Stimulated activated memory B cell treated with anti-CD40 and anti-IgM and Interleukin-4, amounts not matched to agents 10 μg/mL and 1 μg/mL and 100 μg/mL, for 72 hours (primary cell): ENCODE results near the gene DENND4A.
"Not testable (repeated sequence)": the region's sequence is repeated elsewhere in the genome, so short reads cannot be mapped to it uniquely, and the experiment has no call there.

Source experiments
- ATAC-seq: fragments of 150-1000 bp; cut with Tn5 transposase; 2 replicates; pipeline ENCODE4 v1.10.0; 2021
- H3K27ac Mint-ChIP-seq: one replicate; pipeline ENCODE4 v1.8.0; 2022; ENCODE audit warnings: mild to moderate bottlenecking, mixed read lengths
- H3K27me3 Mint-ChIP-seq: one replicate; pipeline ENCODE4 v1.8.0; 2022; ENCODE audit warnings: mixed read lengths
- H3K36me3 Mint-ChIP-seq: one replicate; pipeline ENCODE4 v1.8.0; 2022; ENCODE audit warnings: mixed read lengths
- H3K4me1 Mint-ChIP-seq: one replicate; pipeline ENCODE4 v1.8.0; 2022; ENCODE audit warnings: mixed read lengths
- H3K4me3 Mint-ChIP-seq: one replicate; pipeline ENCODE4 v1.8.0; 2022; ENCODE audit warnings: mild to moderate bottlenecking, moderate library complexity, mixed read lengths
- H3K9me3 Mint-ChIP-seq: one replicate; pipeline ENCODE4 v1.8.0; 2022; ENCODE audit warnings: mixed read lengths

Gene DENND4A

GRCh38 chr15:65761210-65761926, 30.7 kb downstream of the DENND4A start:
- H3K27ac Mint-ChIP-seq = peak overlapping the region; percentile 67

GRCh38 chr15:65759441-65759840, 32.7 kb downstream of the DENND4A start:
- peaks cover 15% of the 10 kb centered on the region for H3K36me3 Mint-ChIP-seq
- ATAC-seq = no peak
- no peak overlapping the region for H3K4me3 Mint-ChIP-seq
- H3K9me3 Mint-ChIP-seq = no peaks in the 10 kb centered on the region
- no peaks in the 10 kb centered on the region for H3K27me3 Mint-ChIP-seq
- no peak overlapping the region for H3K27ac Mint-ChIP-seq
- peaks cover 21% of the 10 kb centered on the region for H3K4me1 Mint-ChIP-seq

More at GRCh38 chr15:65761210-65761926, 30.7 kb downstream of the DENND4A start:
- Mint-ChIP-seq H3K36me3 (peaks cover 10% of the 10 kb centered on the region), H3K27me3 (no peaks in the 10 kb centered on the region), H3K4me1 (peaks cover 33% of the 10 kb centered on the region), H3K9me3 (no peaks in the 10 kb centered on the region), H3K4me3 (peak overlapping the region; percentile 34)
- no peak for ATAC-seq

- Mint-ChIP-seq H3K36me3 (peaks cover 15% of the 10 kb centered on the region), H3K4me3 (no peak overlapping the region), H3K27me3 (no peaks in the 10 kb centered on the region), H3K9me3 (no peaks in the 10 kb centered on the region), H3K4me1 (peaks cover 18% of the 10 kb centered on the region), H3K27ac (no peak overlapping the region)
- ATAC-seq = no peak
Measured at GRCh38 chr15:65758242-65758641, 33.9 kb downstream of the DENND4A start.

- H3K27ac Mint-ChIP-seq = peak overlapping the region; percentile 39
- H3K4me1 Mint-ChIP-seq = peaks cover 12% of the 10 kb centered on the region
- no peaks in the 10 kb centered on the region for H3K27me3 Mint-ChIP-seq
- H3K36me3 Mint-ChIP-seq = peaks cover 12% of the 10 kb centered on the region
- no peak overlapping the region for H3K4me3 Mint-ChIP-seq
- ATAC-seq = no peak
- no peaks in the 10 kb centered on the region for H3K9me3 Mint-ChIP-seq
Measured at GRCh38 chr15:65757256-65757655, 34.8 kb downstream of the DENND4A start.

GRCh38 chr15:65752151-65752700, 39.9 kb downstream of the DENND4A start:
- Mint-ChIP-seq H3K36me3 (peaks cover 44% of the 10 kb centered on the region), H3K4me3 (no peak overlapping the region), H3K9me3 (no peaks in the 10 kb centered on the region), H3K4me1 (peaks cover 14% of the 10 kb centered on the region), H3K27me3 (no peaks in the 10 kb centered on the region), H3K27ac (no peak overlapping the region)
- ATAC-seq = no peak

GRCh38 chr15:65751431-65751830, 40.7 kb downstream of the DENND4A start:
- ATAC-seq = no peak
- Mint-ChIP-seq H3K27ac (peak overlapping the region; percentile 10), H3K9me3 (no peaks in the 10 kb centered on the region), H3K36me3 (peaks cover 44% of the 10 kb centered on the region), H3K27me3 (no peaks in the 10 kb centered on the region), H3K4me1 (peaks cover 12% of the 10 kb centered on the region), H3K4me3 (no peak overlapping the region)

- no peak for ATAC-seq
- Mint-ChIP-seq H3K27me3 (no peaks in the 10 kb centered on the region), H3K4me3 (no peak overlapping the region), H3K36me3 (peaks cover 51% of the 10 kb centered on the region), H3K4me1 (peaks cover 18% of the 10 kb centered on the region), H3K27ac (no peak overlapping the region), H3K9me3 (no peaks in the 10 kb centered on the region)
Measured at GRCh38 chr15:65747265-65747664, 44.8 kb downstream of the DENND4A start.

- Mint-ChIP-seq H3K4me3 (no peak overlapping the region), H3K9me3 (no peaks in the 10 kb centered on the region), H3K36me3 (peaks cover 50% of the 10 kb centered on the region), H3K27ac (peak overlapping the region; percentile 8), H3K27me3 (no peaks in the 10 kb centered on the region), H3K4me1 (peaks cover 7% of the 10 kb centered on the region)
- ATAC-seq = no peak
Measured at GRCh38 chr15:65743637-65744252, 48.3 kb downstream of the DENND4A start.

GRCh38 chr15:65740148-65740547, 51.9 kb downstream of the DENND4A start:
- H3K4me3 Mint-ChIP-seq = no peak overlapping the region

GRCh38 chr15:65738649-65739048, 53.4 kb downstream of the DENND4A start:
- no peak for ATAC-seq
- H3K36me3 Mint-ChIP-seq = peaks cover 48% of the 10 kb centered on the region

More at GRCh38 chr15:65740148-65740547, 51.9 kb downstream of the DENND4A start:
- Mint-ChIP-seq H3K27ac (no peak overlapping the region), H3K4me1 (peaks cover 7% of the 10 kb centered on the region), H3K36me3 (peaks cover 56% of the 10 kb centered on the region), H3K27me3 (no peaks in the 10 kb centered on the region), H3K9me3 (no peaks in the 10 kb centered on the region)
- no peak for ATAC-seq

GRCh38 chr15:65733599-65733998, 58.5 kb downstream of the DENND4A start:
- not testable (repeated sequence) for H3K27ac Mint-ChIP-seq

More at GRCh38 chr15:65738649-65739048, 53.4 kb downstream of the DENND4A start:
- Mint-ChIP-seq H3K27me3 (no peaks in the 10 kb centered on the region), H3K27ac (no peak overlapping the region), H3K9me3 (no peaks in the 10 kb centered on the region), H3K4me1 (peaks cover 1% of the 10 kb centered on the region), H3K4me3 (no peak overlapping the region)

GRCh38 chr15:65732698-65733097, 59.4 kb downstream of the DENND4A start:
- Mint-ChIP-seq H3K4me1 (no peaks in the 10 kb centered on the region), H3K9me3 (no peaks in the 10 kb centered on the region), H3K4me3 (no peak overlapping the region), H3K27me3 (no peaks in the 10 kb centered on the region), H3K36me3 (peaks cover 33% of the 10 kb centered on the region), H3K27ac (no peak overlapping the region)
- no peak for ATAC-seq

More at GRCh38 chr15:65733599-65733998, 58.5 kb downstream of the DENND4A start:
- H3K27me3 Mint-ChIP-seq, H3K4me3 Mint-ChIP-seq, H3K4me1 Mint-ChIP-seq, H3K9me3 Mint-ChIP-seq, ATAC-seq: not testable (repeated sequence)
- peaks cover 31% of the 10 kb centered on the region for H3K36me3 Mint-ChIP-seq

- Mint-ChIP-seq H3K27me3 (no peaks in the 10 kb centered on the region), H3K9me3 (no peaks in the 10 kb centered on the region), H3K4me3 (no peak overlapping the region), H3K36me3 (peaks cover 27% of the 10 kb centered on the region), H3K27ac (no peak overlapping the region), H3K4me1 (no peaks in the 10 kb centered on the region)
- ATAC-seq = no peak
Measured at GRCh38 chr15:65731926-65732325, 60.2 kb downstream of the DENND4A start.

- H3K36me3 Mint-ChIP-seq = peaks cover 26% of the 10 kb centered on the region
Measured at GRCh38 chr15:65730549-65731172, 61.4 kb downstream of the DENND4A start.

GRCh38 chr15:65724464-65725215, 67.5 kb downstream of the DENND4A start:
- Mint-ChIP-seq H3K4me1 (no peaks in the 10 kb centered on the region), H3K9me3 (no peaks in the 10 kb centered on the region), H3K27ac (no peak overlapping the region), H3K36me3 (peaks cover 45% of the 10 kb centered on the region), H3K27me3 (no peaks in the 10 kb centered on the region), H3K4me3 (no peak overlapping the region)
- ATAC-seq = no peak

More at GRCh38 chr15:65730549-65731172, 61.4 kb downstream of the DENND4A start:
- Mint-ChIP-seq H3K27me3 (no peaks in the 10 kb centered on the region), H3K4me3 (no peak overlapping the region), H3K27ac (no peak overlapping the region), H3K4me1 (no peaks in the 10 kb centered on the region), H3K9me3 (no peaks in the 10 kb centered on the region)
- no peak for ATAC-seq
